ENCODE data around the gene ZNF141.
"Not testable (repeated sequence)": the region's sequence is repeated elsewhere in the genome, so short reads cannot be mapped to it uniquely, and the experiment has no call there.

GRCh38 chr4:408321-408720 is 70.7 kb downstream of the ZNF141 start:
- not testable (repeated sequence) for TF ChIP-seq ZNF274 (IDR thresholded peaks at IDR 0.05; ENCODE audit: low read depth, low read length); SUZ12 (IDR thresholded peaks at IDR 0.05; ENCODE audit: extremely low read depth, insufficient read depth, insufficient read length); YY1 (IDR thresholded peaks at IDR 0.05; ENCODE audit: insufficient read depth, insufficient read length)
